Activated CD4-positive, alpha-beta T cell treated with anti-CD3 and anti-CD28 coated beads, Interleukin-10, Interleukin-2, amounts not matched to agents 100 ng/mL and 50 ng/mL, durations not matched to agents 16 hours and 8 hours (primary cell): ENCODE data around the gene SH3BGRL3.
"Not testable (repeated sequence)": the region's sequence is repeated elsewhere in the genome, so short reads cannot be mapped to it uniquely, and the experiment has no call there.

Experiments used
- DNase-seq: peaks from one replicate; pipeline ENCODE4 v3.0.0-alpha.2; 2020

Gene SH3BGRL3

DNA sequence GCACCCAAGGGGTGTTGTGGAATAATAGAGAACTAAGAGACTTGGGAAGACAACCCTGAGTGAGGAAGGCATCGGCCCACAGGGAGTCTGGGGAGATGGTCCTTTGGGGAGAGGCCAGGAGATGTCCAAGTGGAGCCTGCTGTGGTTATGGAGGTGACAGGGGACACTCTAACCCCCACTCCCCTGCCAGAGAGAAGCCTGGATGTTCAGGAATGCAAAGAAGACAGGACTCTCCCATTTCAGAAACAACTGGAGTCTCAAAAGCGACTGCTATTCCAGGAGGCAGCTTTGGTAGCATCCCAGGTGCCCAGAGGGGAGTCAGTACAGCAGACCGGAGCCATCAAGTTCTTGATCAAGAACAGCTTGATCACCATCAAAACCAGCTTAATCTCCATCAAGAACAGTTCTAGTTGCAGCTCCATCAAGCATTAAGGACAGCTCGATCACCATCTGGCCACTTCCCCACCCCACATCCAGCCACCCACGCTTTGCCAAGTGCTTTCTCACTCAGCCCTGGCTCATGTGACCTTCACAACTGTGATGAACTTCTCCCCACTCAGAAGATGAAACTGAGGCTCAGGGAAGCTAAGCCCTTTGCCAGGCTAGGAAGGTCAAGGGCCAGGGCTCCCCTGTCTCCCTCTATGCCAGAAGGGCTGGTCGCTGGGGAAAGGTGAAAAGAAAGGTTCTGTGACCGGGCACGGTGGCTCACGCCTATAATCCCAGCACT lies 38.6 kb downstream of the SH3BGRL3 start:
- peak; percentile 64 for DNase-seq

DNA sequence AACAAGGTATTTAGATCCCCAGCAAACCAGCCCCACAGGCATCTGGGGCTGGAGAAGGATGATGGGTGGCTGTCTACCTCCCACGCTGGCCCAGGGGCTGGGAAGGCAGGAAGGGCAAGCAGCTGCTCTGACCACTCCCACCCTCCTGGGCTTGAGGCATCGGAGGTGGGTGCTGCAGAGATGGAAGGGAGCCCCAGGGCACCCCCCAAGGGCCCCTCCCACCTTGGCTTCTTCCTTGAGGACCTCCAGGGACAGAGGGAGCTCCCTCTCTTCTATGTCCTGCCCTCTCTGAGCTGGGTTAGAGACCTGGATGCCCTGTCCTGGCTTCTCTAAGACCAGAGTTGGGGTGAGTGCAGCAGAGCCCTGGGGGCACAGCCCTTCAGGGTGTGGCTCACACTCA lies 41.0 kb downstream of the SH3BGRL3 start:
- no peak for DNase-seq

DNA sequence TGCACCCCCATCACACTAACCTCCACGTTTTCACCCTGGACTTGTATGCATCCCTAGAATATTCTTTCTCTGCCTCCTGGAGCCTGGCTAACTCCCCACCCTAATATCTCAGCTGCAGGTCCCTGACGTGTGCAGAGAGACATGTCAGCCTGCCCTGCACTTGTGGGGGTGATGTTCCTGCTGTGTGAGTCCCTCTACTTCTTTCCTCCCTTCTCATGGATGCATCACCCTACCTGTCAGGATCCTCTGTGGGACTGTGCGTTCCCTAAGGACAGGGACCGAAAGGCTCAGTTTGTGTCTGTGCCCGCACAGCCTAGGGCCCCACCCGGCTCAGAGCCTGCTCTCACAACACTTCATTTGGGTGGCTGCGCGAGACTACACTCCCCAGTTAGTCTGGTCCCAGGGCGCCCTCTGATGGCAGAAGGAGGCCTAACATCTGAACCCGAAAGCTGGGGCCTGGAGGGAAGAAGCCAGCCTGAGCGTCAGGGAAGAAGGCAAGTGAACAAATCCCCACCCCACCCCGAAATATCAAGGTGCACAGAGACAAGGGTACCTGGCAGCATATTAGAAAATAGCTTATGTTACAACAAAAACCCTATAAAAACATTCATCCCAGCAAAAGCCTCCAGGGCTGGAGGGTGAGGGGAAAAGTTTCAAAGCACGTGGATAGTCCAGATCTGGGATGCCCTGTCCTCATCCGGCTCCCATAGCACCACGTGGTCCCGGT lies 41.6 kb downstream of the SH3BGRL3 start:
- peak; percentile 95 for DNase-seq

DNA sequence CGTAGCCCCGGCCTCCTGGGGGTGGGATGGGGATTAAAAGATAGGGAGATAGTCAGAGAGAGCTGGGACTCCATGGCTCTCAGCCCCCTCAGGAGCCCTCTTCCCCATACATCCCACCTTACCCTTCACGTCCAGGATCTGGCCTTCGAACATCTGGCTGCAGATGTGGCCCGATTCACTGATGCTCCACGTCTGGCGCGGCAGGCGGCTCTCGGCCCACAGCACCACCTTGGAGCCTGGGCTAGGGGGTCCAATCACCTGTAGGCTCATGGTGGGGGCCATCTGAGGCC lies 42.1 kb downstream of the SH3BGRL3 start:
- DNase-seq, result no peak

DNA sequence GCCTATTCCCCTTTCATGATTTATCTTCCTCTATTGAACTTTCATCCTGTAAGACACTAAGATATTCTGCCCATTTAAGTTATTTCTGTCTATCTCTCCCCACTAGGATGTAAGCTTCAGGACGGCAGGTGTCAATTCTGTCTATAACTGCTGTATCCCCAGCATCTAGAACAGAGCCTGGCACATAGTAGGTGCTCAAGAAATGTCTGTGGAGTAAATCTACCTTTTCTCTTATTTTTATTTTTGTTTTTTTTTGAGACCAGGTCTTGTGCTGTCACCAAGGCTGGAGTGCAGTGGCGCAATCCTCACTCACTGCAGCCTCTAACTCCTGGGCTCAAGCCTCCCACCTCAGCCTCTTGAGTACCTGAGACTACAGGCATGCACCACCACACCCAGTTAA lies 43.5 kb downstream of the SH3BGRL3 start:
- no peak for DNase-seq

DNA sequence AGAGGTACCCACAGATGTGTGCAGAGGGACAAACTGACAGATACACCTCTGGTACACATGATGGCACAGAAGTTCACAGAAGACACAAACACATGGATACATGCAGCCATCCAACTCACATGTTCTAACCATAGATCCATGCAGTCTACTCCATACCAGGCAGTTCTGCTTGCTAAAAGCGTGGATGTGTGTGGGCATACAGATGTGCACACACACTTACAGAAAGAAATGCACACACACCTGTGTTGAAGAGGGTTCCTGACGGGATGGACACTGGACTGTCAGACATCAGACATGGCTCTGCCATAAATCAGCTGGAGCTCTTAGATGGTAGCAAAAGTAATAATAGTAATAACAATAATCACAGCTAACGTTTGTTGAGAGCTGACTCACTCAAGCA lies 44.7 kb downstream of the SH3BGRL3 start:
- no peak for DNase-seq

DNA sequence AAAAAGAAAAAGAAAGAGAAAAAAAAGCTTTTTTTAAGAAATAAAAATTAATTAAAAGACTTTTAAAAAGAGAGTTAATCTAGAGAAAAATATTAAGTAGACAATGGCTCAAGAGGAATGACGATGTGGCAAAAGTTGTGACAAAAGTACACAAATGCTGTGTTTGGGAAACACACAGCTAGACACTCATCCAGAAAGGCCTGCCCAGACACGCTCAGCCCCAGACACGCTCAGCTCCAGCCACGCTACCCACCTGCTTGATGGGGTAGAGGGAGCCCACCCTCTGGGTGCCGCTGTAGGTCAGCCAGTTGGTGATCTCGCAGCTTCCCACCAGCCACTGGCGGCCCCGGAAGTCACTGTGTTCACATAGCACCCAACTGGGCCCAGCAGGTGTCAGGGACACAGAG lies 48.1 kb downstream of the SH3BGRL3 start:
- DNase-seq, result no peak

DNA sequence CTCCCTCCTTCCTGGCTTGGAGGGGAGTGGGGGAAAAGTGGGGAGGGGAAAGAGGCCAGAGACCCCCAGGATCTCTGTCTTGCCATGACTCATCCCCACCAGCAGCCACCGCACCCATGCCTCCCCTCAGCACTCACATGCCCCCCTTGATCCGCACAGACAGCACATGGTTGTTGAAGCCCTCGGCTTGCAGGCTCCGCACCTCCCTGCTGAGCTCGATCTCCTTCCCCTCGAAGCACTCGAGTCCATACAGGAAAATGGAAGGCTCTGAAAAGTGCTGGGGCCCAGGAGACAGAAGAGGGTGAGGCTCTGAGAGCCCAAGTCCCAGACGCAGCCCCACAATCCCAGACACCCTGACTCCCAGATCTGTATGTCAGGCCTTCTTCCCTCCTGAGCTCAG lies 48.7 kb downstream of the SH3BGRL3 start:
- DNase-seq, result no peak

DNA sequence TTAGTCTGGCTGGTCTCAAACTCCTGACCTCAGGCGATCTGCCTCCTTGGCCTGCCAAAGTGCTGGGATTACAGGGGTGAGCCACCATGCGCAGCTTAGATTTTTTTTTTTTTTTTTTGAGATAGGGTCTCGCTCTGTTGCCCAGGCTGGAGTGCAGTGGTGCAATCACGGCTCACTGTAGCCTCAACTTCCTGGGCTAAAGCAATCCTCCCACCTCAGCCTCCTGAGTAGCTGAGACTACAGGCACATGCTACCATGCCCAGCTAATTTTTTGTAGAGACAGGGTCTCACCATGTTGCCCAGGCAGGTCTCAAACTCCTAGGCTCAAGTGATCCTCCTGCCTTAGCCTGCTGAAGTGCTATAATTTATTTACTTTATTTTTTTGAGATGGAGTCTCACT lies 49.5 kb downstream of the SH3BGRL3 start:
- not testable (repeated sequence) for DNase-seq

DNA sequence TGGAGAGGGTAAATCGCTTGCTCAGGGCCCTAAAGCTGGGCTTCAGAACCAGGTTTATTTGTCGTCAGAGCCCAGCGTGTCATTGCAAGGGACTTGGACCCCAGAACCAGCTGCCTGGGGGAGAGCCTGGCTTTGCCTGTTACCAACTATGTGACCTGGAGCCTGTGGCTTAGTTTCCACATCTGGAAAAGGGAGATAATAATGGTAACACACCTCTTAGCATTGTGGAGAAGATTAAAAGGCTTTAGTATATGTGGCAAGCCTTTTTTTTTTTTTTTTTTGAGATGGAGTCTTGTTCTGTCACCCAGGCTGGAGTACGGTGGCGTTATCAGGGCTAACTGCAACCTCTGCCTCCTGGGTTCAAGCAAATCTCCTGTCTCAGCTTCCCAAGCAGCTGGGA lies 50.4 kb downstream of the SH3BGRL3 start:
- no peak for DNase-seq
